Stomach (tissue), 19 donors: ENCODE data around the gene TTLL11. TPM values are rescaled to one million over a fixed set of nuclear protein-coding genes. Genes with fewer than 3 reads are reported as not detected.

Experiments
- DNase-seq, 2 donors: peaks; one replicate each; pipeline versions ENCODE4 v3.0.0 to v3.0.0-alpha.2; 2013 to 2019
- H3K27ac ChIP-seq, 5 donors: fragments of 200-600 bp in 4 of 5; sonication (generic) in 4 of 5; one replicate each; pipeline ENCODE4 v1.5.1; 2013 to 2019; ENCODE audit warnings: mild to moderate bottlenecking in 1 of 5, moderate library complexity in 1 of 5
- H3K27me3 ChIP-seq, 3 donors: fragments of 200-600 bp; sonication (generic); one replicate each; pipeline ENCODE4 v1.5.1; 2017 to 2019; ENCODE audit warnings: mixed run types in 1 of 3
- H3K36me3 ChIP-seq, 4 donors: fragments of 200-600 bp; sonication (generic); 1 replicate in 3 of 4; 2 replicates in 1 of 4; pipeline ENCODE4 v1.5.1; 2016 to 2019
- H3K4me1 ChIP-seq, 4 donors: fragments of 200-600 bp; sonication (generic); one replicate each; pipeline ENCODE4 v1.5.1; 2016 to 2019
- H3K4me3 ChIP-seq, 4 donors: fragments of 200-600 bp; sonication (generic) in 3 of 4; one replicate each; pipeline ENCODE4 v1.5.1; 2016 to 2019; ENCODE audit warnings: mild to moderate bottlenecking in 1 of 4
- H3K9me3 ChIP-seq, 4 donors: fragments of 200-600 bp; sonication (generic); one replicate each; pipeline ENCODE4 v1.5.1; 2016 to 2019
- CTCF ChIP-seq, 7 experiments: fragments of 450-650 bp in 4 of 7; fragments of 200-600 bp in 3 of 7; sonication (generic) in 3 of 7; IDR thresholded peaks; one replicate each; pipeline ENCODE4 v1.5.1; 2016 to 2019; ENCODE audit warnings: antibody characterized with exemption in 7 of 7, control low read depth in 2 of 7, mild to moderate bottlenecking in 1 of 7
- EP300 ChIP-seq: sonication (generic); formaldehyde crosslinking; IDR thresholded peaks from one replicate; pipeline ENCODE4 v1.6.1; 2017; ENCODE audit warnings: antibody characterized with exemption
- POLR2A ChIP-seq, 4 donors: fragments of 450-650 bp; IDR thresholded peaks; one replicate each; pipeline ENCODE4 v1.6.1; 2016; ENCODE audit warnings: antibody characterized with exemption in 4 of 4, control low read depth in 2 of 4, mild to moderate bottlenecking in 1 of 4, moderate library complexity in 1 of 4
- POLR2AphosphoS5 ChIP-seq, 3 donors: sonication (generic); formaldehyde crosslinking; IDR thresholded peaks; one replicate each; pipeline ENCODE4 v1.6.1; 2016; ENCODE audit warnings: antibody characterized with exemption in 3 of 3
- WGBS, 5 donors: extraction: QIAGEN DNeasy Blood & Tissue Kit in 3 of 5; methylation state at CpG; one replicate each; pipeline versions ENCODE4 v1.1.5 to v1.1.7; 2013 to 2018; 5-methylcytosine and 5-hydroxymethylcytosine counted together
- intact Hi-C: fragments of 100-400 bp; cut with DNase I; formaldehyde crosslinking; loops from one replicate; pipeline ENCODE4 v1.15.1; 2023; ENCODE audit warnings: low total_unique reads
- long read RNA-seq, 10 donors: transcript quantifications; one replicate each; lab custom pipeline, GENCODE V29; 2026
- polyA plus RNA-seq, 3 donors: library from polyadenylated mRNA; stranded (reverse); fragments of 200-250 nt; gene quantifications; one replicate each; pipeline ENCODE4 v1.2.3, GENCODE V29; 2013
- total RNA-seq, 5 donors: library from RNA; depleted of rRNA; stranded (reverse); fragments of >200 nt; gene quantifications; one replicate each; pipeline versions ENCODE4 v1.1.0 to v1.2.3, GENCODE V29; 2014 to 2016
- donor health status: healthy with polysubstance abuse.
- donor health status: Bipolar disorder and iron deficiency.
- donor health status: healthy.

TTLL11 gene
- total RNA-seq, result 10 to 100 TPM in 3 of 5 donors, 1 to 10 TPM in 2; 4.2 to 18.2 (median 10.4) TPM
- 10 to 100 TPM in 1 of 3 donors, 1 to 10 TPM in 2; 3.6 to 11.0 (median 8.3) TPM for polyA plus RNA-seq
- long read RNA-seq, donor 1, result 0 reads
- long read RNA-seq, donor 2, partial matches to known transcripts, result 0 of 2 reads
- long read RNA-seq, donor 2, other reads (novel, unspliced or antisense), result 0 of 2 reads
- long read RNA-seq, donor 3, partial matches to known transcripts, result 0 of 1 reads
- long read RNA-seq, donor 3, other reads (novel, unspliced or antisense), result 0 of 1 reads
- long read RNA-seq, donor 4, result 0 reads
- long read RNA-seq, donor 5, partial matches to known transcripts, result 0 of 2 reads
- long read RNA-seq, donor 5, other reads (novel, unspliced or antisense), result 0 of 2 reads
- long read RNA-seq, donor 6, partial matches to known transcripts, result 0 of 2 reads
- long read RNA-seq, donor 6, other reads (novel, unspliced or antisense), result 0 of 2 reads
- long read RNA-seq, donor 7, partial matches to known transcripts, result 0 of 3 reads
- long read RNA-seq, donor 7, other reads (novel, unspliced or antisense), result 0 of 3 reads
- long read RNA-seq, donor 8, partial matches to known transcripts, result 0 of 1 reads
- long read RNA-seq, donor 8, other reads (novel, unspliced or antisense), result 0 of 1 reads
- long read RNA-seq, donor 9, result 0 reads
- long read RNA-seq, donor 10, partial matches to known transcripts, result 0 of 1 reads
- long read RNA-seq, donor 10, other reads (novel, unspliced or antisense), result 0 of 1 reads

- TF ChIP-seq POLR2AphosphoS5 (IDR thresholded peaks at IDR 0.05) (peak; percentile 90 to 99 (median 99)), EP300 (no peak)
- Histone ChIP-seq H3K27me3 (no peaks in the 10 kb centered on the region), H3K9me3 (no peaks in the 10 kb centered on the region), H3K36me3 (no peaks in the 10 kb centered on the region), H3K4me3 (peak within 1 kb of the TSS; percentile 81 to 100 (median 91)), H3K27ac (peak within 1 kb of the TSS; percentile 63 to 91 (median 82)), H3K4me1 (peaks cover 26 to 62% (median 45%) of the 10 kb centered on the region in 4 donors)
- intact Hi-C loops, result no loop called here
- 0% methylated on average over 25 to 98 of the region's 98 CpGs for WGBS, 5 donors
- peak; percentile 98 for DNase-seq
Observed at GRCh38 chr9:122092611-122093506, at the start of gene TTLL11. TSS of gene TTLL11 (minus strand) at chr9:122093308. CDS start at chr9:122093148, 160 bp downstream.

GRCh38 chr9:122141671-122142070, 48.6 kb upstream of the TTLL11 start:
- DNase-seq, result no peak
- peaks cover 32 to 51% (median 47%) of the 10 kb centered on the region in 4 donors for H3K36me3 ChIP-seq
- peaks cover 4 to 39% (median 25%) of the 10 kb centered on the region in 4 donors for H3K4me1 ChIP-seq
- H3K27ac ChIP-seq, result peak overlapping the region in 2 of 5 donors; percentile 1 to 35
- H3K9me3 ChIP-seq, result no peaks in the 10 kb centered on the region
- no peak overlapping the region for H3K4me3 ChIP-seq
- 79 to 87% (median 84%) methylated on average over 5 of the region's 5 CpGs for WGBS, 5 donors
- intact Hi-C loops, result no loop called here
- H3K27me3 ChIP-seq, result no peaks in the 10 kb centered on the region
- TF ChIP-seq CTCF (IDR thresholded peaks at IDR 0.05) (no peak), POLR2AphosphoS5 (IDR thresholded peaks at IDR 0.05) (no peak), POLR2A (IDR thresholded peaks at IDR 0.05) (no peak), EP300 (no peak)

- WGBS, 5 donors, result 49 to 66% (median 63%) methylated on average over 8 of the region's 8 CpGs
- intact Hi-C loops, result no loop called here
- Histone ChIP-seq H3K4me1 (peaks cover 4 to 39% (median 25%) of the 10 kb centered on the region in 4 donors), H3K27me3 (no peaks in the 10 kb centered on the region), H3K9me3 (no peaks in the 10 kb centered on the region), H3K36me3 (peaks cover 25 to 40% (median 36%) of the 10 kb centered on the region in 4 donors), H3K27ac (peak overlapping the region in 2 of 5 donors; percentile 1 to 35), H3K4me3 (no peak overlapping the region)
- TF ChIP-seq POLR2AphosphoS5 (IDR thresholded peaks at IDR 0.05) (no peak), POLR2A (IDR thresholded peaks at IDR 0.05) (no peak), CTCF (IDR thresholded peaks at IDR 0.05) (no peak), EP300 (no peak)
- peak in 1 of 2 donors; percentile 55 for DNase-seq
Observed at GRCh38 chr9:122140368-122141193, 47.5 kb upstream of the TTLL11 start.

- H3K9me3 ChIP-seq, result no peaks in the 10 kb centered on the region
- TF ChIP-seq CTCF (IDR thresholded peaks at IDR 0.05), result no peak
- TF ChIP-seq POLR2A (IDR thresholded peaks at IDR 0.05), result no peak
- no peak for TF ChIP-seq POLR2AphosphoS5 (IDR thresholded peaks at IDR 0.05)
- TF ChIP-seq EP300, result no peak
- no peak overlapping the region for H3K27ac ChIP-seq
- no peak overlapping the region for H3K4me3 ChIP-seq
- intact Hi-C loops, result no loop called here
- DNase-seq, result no peak
- no peaks in the 10 kb centered on the region for H3K27me3 ChIP-seq
- peaks cover 4 to 36% (median 25%) of the 10 kb centered on the region in 4 donors for H3K4me1 ChIP-seq
- 64 to 76% (median 75%) methylated on average over 10 of the region's 10 CpGs for WGBS, 5 donors
- peaks cover 11 to 21% (median 18%) of the 10 kb centered on the region in 4 donors for H3K36me3 ChIP-seq
Observed at GRCh38 chr9:122138560-122139268, 45.6 kb upstream of the TTLL11 start.
